Measurements from ENCODE around the gene DCLK1. TPM values are rescaled to one million over a fixed set of nuclear protein-coding genes. Genes with fewer than 3 reads are reported as not detected.

Gene DCLK1
- total RNA-seq, 1 donor from 2014 or later = 9.1 TPM

GRCh38 chr13:35822666-35823065 is 308.5 kb downstream of the DCLK1 start:
- Mint-ChIP-seq H3K4me3 (ENCODE audit: unreplicated experiment) (no peak overlapping the region), H3K27ac (ENCODE audit: unreplicated experiment) (no peak overlapping the region), H3K4me1 (ENCODE audit: unreplicated experiment) (peaks cover 9% of the 10 kb centered on the region), H3K9me3 (ENCODE audit: unreplicated experiment) (no peaks in the 10 kb centered on the region), H3K36me3 (ENCODE audit: unreplicated experiment) (peaks cover 1% of the 10 kb centered on the region), H3K27me3 (ENCODE audit: unreplicated experiment) (no peaks in the 10 kb centered on the region)
- TF ChIP-seq, protein P1, sequence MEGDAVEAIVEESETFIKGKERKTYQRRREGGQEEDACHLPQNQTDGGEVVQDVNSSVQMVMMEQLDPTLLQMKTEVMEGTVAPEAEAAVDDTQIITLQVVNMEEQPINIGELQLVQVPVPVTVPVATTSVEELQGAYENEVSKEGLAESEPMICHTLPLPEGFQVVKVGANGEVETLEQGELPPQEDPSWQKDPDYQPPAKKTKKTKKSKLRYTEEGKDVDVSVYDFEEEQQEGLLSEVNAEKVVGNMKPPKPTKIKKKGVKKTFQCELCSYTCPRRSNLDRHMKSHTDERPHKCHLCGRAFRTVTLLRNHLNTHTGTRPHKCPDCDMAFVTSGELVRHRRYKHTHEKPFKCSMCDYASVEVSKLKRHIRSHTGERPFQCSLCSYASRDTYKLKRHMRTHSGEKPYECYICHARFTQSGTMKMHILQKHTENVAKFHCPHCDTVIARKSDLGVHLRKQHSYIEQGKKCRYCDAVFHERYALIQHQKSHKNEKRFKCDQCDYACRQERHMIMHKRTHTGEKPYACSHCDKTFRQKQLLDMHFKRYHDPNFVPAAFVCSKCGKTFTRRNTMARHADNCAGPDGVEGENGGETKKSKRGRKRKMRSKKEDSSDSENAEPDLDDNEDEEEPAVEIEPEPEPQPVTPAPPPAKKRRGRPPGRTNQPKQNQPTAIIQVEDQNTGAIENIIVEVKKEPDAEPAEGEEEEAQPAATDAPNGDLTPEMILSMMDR (IDR thresholded peaks at IDR 0.05) = no peak
- DNase-seq (ENCODE audit: extremely low spot score, unreplicated experiment) = no peak

- TF ChIP-seq, protein P1 (IDR thresholded peaks at IDR 0.05) = peak; percentile 73
- Mint-ChIP-seq H3K4me1 (ENCODE audit: unreplicated experiment) (peaks cover 15% of the 10 kb centered on the region), H3K36me3 (ENCODE audit: unreplicated experiment) (peaks cover 1% of the 10 kb centered on the region), H3K9me3 (ENCODE audit: unreplicated experiment) (no peaks in the 10 kb centered on the region), H3K27me3 (ENCODE audit: unreplicated experiment) (no peaks in the 10 kb centered on the region), H3K4me3 (ENCODE audit: unreplicated experiment) (no peak overlapping the region), H3K27ac (ENCODE audit: unreplicated experiment) (no peak overlapping the region)
- DNase-seq (ENCODE audit: extremely low spot score, unreplicated experiment) = no peak
These were observed 312.5 kb downstream of the DCLK1 start for GRCh38 chr13:35818633-35819067.

DNA sequence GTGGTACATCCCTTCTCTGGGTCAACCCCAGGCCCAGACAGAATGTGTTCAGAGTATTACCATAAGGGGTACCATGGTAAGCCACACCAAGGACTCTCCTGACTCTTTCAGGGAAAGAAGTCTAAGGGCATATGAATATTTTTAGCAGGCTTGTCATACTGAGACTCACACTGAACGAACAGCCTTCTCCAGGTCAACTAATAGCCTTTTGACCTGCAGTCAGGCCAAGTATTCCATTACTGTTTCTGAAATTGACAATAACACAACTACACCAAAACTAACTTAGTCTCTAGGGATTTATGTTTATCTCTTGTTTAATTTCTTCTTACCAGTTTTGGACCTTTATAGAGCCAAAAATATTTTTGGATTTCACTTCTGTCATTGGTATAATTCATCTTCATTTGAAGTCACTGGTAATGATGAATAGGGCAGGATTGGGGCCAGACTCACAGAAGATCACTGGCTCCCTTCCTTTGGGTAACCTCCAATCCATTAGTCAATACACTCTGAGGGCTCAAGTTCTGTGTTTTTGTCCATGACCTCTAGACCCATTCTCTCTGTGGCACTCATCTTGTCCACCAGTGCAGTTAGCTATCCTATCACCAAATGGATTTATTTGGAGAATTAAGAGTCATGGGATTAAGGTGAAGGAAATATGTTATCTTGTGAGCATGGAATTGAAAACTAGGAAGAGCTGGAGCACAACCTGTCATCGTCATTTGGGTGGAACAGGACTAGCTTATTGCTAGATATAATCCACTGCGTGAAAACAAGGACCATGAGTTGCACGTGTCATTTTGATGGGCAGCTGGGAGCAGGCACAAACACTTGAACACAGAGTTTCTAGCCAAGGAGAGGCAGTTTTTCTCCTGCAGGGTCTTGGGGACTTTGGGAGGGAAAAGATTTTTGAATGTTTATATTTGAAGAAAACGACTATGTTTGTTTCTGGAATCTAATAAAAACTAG is 313.3 kb downstream of the DCLK1 start:
- H3K27ac Mint-ChIP-seq (ENCODE audit: unreplicated experiment) = no peak overlapping the region
- peaks cover 17% of the 10 kb centered on the region for H3K4me1 Mint-ChIP-seq (ENCODE audit: unreplicated experiment)
- H3K27me3 Mint-ChIP-seq (ENCODE audit: unreplicated experiment) = no peaks in the 10 kb centered on the region
- H3K4me3 Mint-ChIP-seq (ENCODE audit: unreplicated experiment) = no peak overlapping the region
- H3K36me3 Mint-ChIP-seq (ENCODE audit: unreplicated experiment) = peaks cover 1% of the 10 kb centered on the region
- no peak for DNase-seq (ENCODE audit: extremely low spot score, unreplicated experiment)
- H3K9me3 Mint-ChIP-seq (ENCODE audit: unreplicated experiment) = no peaks in the 10 kb centered on the region
- TF ChIP-seq, protein P1 (IDR thresholded peaks at IDR 0.05) = no peak

DNA sequence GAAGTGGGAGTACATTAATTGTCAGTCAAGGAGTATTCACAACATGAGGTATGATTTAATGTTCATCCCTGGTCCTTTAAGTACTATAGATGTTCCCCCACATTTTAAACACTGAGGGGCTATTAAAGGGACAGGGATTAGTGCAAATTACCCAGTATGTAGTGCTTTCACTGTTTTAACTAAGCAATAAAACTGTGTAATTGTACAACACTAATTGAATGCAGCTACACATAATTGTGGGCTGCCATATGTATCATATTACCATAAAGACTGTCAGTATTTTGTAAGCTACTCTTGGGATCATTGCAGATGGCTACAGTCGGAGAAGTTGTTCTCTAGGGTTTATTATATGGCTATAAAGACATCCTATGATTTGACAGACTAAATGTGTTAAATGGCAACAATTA is 316.6 kb downstream of the DCLK1 start:
- Mint-ChIP-seq H3K27ac (ENCODE audit: unreplicated experiment) (no peak overlapping the region), H3K36me3 (ENCODE audit: unreplicated experiment) (no peaks in the 10 kb centered on the region), H3K4me1 (ENCODE audit: unreplicated experiment) (peaks cover 9% of the 10 kb centered on the region), H3K4me3 (ENCODE audit: unreplicated experiment) (no peak overlapping the region), H3K9me3 (ENCODE audit: unreplicated experiment) (no peaks in the 10 kb centered on the region), H3K27me3 (ENCODE audit: unreplicated experiment) (no peaks in the 10 kb centered on the region)
- no peak for DNase-seq (ENCODE audit: extremely low spot score, unreplicated experiment)
- TF ChIP-seq, protein P1 (IDR thresholded peaks at IDR 0.05) = no peak

GRCh38 chr13:35812736-35813135 is 318.4 kb downstream of the DCLK1 start:
- H3K4me1 Mint-ChIP-seq (ENCODE audit: unreplicated experiment) = peaks cover 11% of the 10 kb centered on the region
- H3K27ac Mint-ChIP-seq (ENCODE audit: unreplicated experiment) = no peak overlapping the region
- peaks cover 2% of the 10 kb centered on the region for H3K36me3 Mint-ChIP-seq (ENCODE audit: unreplicated experiment)
- TF ChIP-seq, protein P1 (IDR thresholded peaks at IDR 0.05) = no peak
- no peaks in the 10 kb centered on the region for H3K9me3 Mint-ChIP-seq (ENCODE audit: unreplicated experiment)
- H3K4me3 Mint-ChIP-seq (ENCODE audit: unreplicated experiment) = no peak overlapping the region
- DNase-seq (ENCODE audit: extremely low spot score, unreplicated experiment) = no peak
- no peaks in the 10 kb centered on the region for H3K27me3 Mint-ChIP-seq (ENCODE audit: unreplicated experiment)
